Effector memory CD4-positive, alpha-beta T cell (primary cell): ENCODE results near the gene SLC5A10.

ENCODE experiments used
- DNase-seq, 3 donors: peaks; one replicate each; pipeline ENCODE4 v3.0.0-alpha.2; 2020
- H3K27ac ChIP-seq: 2 replicates; pipeline ENCODE4 v1.7.0; 2013; ENCODE audit warnings: mild to moderate bottlenecking, low read length, moderate library complexity; ENCODE audit not compliant: insufficient read depth, poor library complexity, severe bottlenecking
- H3K27me3 ChIP-seq: replicated peaks from 2 replicates; pipeline ENCODE4 v1.7.0; 2013; ENCODE audit warnings: mild to moderate bottlenecking, low read length; ENCODE audit not compliant: insufficient read depth, control insufficient read depth, poor library complexity, severe bottlenecking
- H3K36me3 ChIP-seq: 2 replicates; pipeline ENCODE4 v1.7.0; 2013; ENCODE audit warnings: mild to moderate bottlenecking, low read length, moderate library complexity; ENCODE audit not compliant: control insufficient read depth, insufficient read depth
- H3K4me1 ChIP-seq: 2 replicates; pipeline ENCODE4 v1.7.0; 2013; ENCODE audit warnings: low read length, mild to moderate bottlenecking; ENCODE audit not compliant: control insufficient read depth, insufficient read depth, poor library complexity, severe bottlenecking
- H3K4me3 ChIP-seq: 2 replicates; pipeline ENCODE4 v1.7.0; 2013; ENCODE audit warnings: low read length, low read depth, mild to moderate bottlenecking; ENCODE audit not compliant: insufficient read depth, poor library complexity, severe bottlenecking
- H3K9me3 ChIP-seq: 2 replicates; pipeline ENCODE4 v1.7.0; 2013; ENCODE audit warnings: mild to moderate bottlenecking, low read length, moderate library complexity; ENCODE audit not compliant: control insufficient read depth
- total RNA-seq, 3 donors: gene quantifications; one replicate each; lab custom pipeline; 2026; lab: John Stamatoyannopoulos, UW

SLC5A10 gene
- 0 to 0.19 (median 0) reads per million in 3 donors for total RNA-seq

DNA sequence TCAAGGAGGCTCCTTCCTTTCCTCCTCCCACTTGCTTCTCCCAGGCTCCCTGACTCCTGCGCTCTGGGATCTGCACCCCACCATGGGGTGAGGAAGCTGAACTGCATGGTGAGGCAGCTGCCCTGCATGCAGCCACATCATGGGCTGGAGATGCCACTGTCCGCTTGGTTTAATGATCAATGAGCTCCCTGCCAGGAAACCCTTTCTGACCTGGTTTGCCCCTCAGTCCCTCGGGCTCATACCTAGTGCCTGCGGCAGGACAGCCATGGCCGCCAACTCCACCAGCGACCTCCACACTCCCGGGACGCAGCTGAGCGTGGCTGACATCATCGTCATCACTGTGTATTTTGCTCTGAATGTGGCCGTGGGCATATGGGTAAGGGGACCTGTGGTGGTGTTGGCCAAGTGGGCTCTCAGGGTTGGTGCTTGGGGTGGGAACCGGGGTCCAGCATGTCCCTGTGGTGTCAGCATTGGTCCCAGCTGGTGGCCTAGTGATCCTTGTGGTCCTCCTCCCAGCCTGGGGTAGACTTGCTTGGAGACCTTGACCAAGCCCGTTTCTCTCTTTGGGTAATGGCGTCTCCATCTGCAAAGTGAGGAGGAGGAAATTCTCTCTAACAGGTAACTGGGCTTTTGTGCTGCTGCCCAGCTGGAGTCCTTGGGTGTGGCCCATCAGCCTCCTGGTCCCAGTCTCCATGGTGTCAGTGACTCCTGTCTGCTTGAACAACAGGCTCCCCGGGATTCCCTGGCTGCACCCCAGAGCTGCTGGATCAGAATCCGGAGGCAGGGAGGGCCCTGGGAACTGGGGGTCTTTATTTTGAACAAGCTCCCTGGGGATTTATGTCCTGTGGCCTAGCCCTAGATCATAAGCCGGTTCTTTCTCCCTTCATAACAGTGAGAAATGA lies at the start of gene SLC5A10:
TSS of gene SLC5A10 (plus strand) at position 225 of the 902 bp plus-strand sequence. CDS start at position 266, 41 bp downstream.
- H3K36me3 ChIP-seq: no peaks in the 10 kb centered on the region
- H3K27ac ChIP-seq: no peak within 1 kb of the TSS
- no peak for DNase-seq
- peaks cover 14% of the 10 kb centered on the region for H3K4me1 ChIP-seq
- H3K27me3 ChIP-seq: no peaks in the 10 kb centered on the region
- no peaks in the 10 kb centered on the region for H3K9me3 ChIP-seq
- no peak within 1 kb of the TSS for H3K4me3 ChIP-seq

DNA sequence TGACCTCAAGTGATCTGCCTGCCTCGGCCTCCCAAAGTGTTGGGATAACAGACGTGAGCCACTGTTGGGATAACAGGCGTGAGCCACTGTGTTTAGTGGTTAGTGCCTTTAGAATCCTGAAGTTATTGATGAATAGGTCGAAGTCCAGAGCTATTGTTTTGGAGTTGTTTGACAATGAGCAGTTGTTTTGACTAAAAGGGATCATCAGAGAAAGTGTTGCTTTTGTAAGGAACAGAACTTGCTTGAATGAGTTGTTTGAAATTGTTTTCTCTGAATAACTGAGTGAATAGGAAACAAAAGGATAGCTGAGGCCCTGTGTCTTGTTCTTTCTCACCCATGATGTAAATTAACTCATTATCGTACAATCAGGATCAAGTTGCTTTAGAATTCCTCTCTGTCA lies 47.5 kb upstream of the SLC5A10 start:
- H3K27ac ChIP-seq: no peak overlapping the region
- DNase-seq: no peak
- peaks cover 21% of the 10 kb centered on the region for H3K4me1 ChIP-seq
- H3K9me3 ChIP-seq: no peaks in the 10 kb centered on the region
- peaks cover 6% of the 10 kb centered on the region for H3K36me3 ChIP-seq
- no peak overlapping the region for H3K4me3 ChIP-seq
- no peaks in the 10 kb centered on the region for H3K27me3 ChIP-seq

- Histone ChIP-seq H3K9me3 (no peaks in the 10 kb centered on the region), H3K4me3 (no peak overlapping the region), H3K36me3 (peaks cover 6% of the 10 kb centered on the region), H3K27me3 (no peaks in the 10 kb centered on the region), H3K4me1 (peaks cover 20% of the 10 kb centered on the region), H3K27ac (no peak overlapping the region)
- DNase-seq: no peak
These were observed 46.7 kb upstream of the SLC5A10 start for GRCh38 chr17:18905226-18905625.

GRCh38 chr17:18910326-18910725 lies 41.6 kb upstream of the SLC5A10 start:
- Histone ChIP-seq H3K9me3 (no peaks in the 10 kb centered on the region), H3K4me3 (no peak overlapping the region), H3K4me1 (no peaks in the 10 kb centered on the region), H3K27ac (no peak overlapping the region), H3K27me3 (no peaks in the 10 kb centered on the region), H3K36me3 (peaks cover 12% of the 10 kb centered on the region)
- no peak for DNase-seq

- no peak overlapping the region for H3K4me3 ChIP-seq
- no peak overlapping the region for H3K27ac ChIP-seq
- no peaks in the 10 kb centered on the region for H3K4me1 ChIP-seq
- H3K9me3 ChIP-seq: no peaks in the 10 kb centered on the region
- DNase-seq: no peak
- H3K27me3 ChIP-seq: no peaks in the 10 kb centered on the region
- peaks cover 13% of the 10 kb centered on the region for H3K36me3 ChIP-seq
These were observed 41.1 kb upstream of the SLC5A10 start for GRCh38 chr17:18910881-18911280.

GRCh38 chr17:18916816-18917500 lies 35.0 kb upstream of the SLC5A10 start:
- Histone ChIP-seq H3K9me3 (no peaks in the 10 kb centered on the region), H3K4me1 (peaks cover 12% of the 10 kb centered on the region), H3K27ac (no peak overlapping the region), H3K27me3 (no peaks in the 10 kb centered on the region), H3K36me3 (peaks cover 30% of the 10 kb centered on the region), H3K4me3 (no peak overlapping the region)
- DNase-seq: no peak

- Histone ChIP-seq H3K9me3 (no peaks in the 10 kb centered on the region), H3K4me1 (peaks cover 12% of the 10 kb centered on the region), H3K27ac (no peak overlapping the region), H3K27me3 (no peaks in the 10 kb centered on the region), H3K4me3 (no peak overlapping the region), H3K36me3 (peaks cover 25% of the 10 kb centered on the region)
- no peak for DNase-seq
These were observed 34.4 kb upstream of the SLC5A10 start for GRCh38 chr17:18917506-18918032.

GRCh38 chr17:18919963-18920362 lies 32.0 kb upstream of the SLC5A10 start:
- Histone ChIP-seq H3K36me3 (peaks cover 24% of the 10 kb centered on the region), H3K27me3 (no peaks in the 10 kb centered on the region), H3K27ac (no peak overlapping the region)

DNA sequence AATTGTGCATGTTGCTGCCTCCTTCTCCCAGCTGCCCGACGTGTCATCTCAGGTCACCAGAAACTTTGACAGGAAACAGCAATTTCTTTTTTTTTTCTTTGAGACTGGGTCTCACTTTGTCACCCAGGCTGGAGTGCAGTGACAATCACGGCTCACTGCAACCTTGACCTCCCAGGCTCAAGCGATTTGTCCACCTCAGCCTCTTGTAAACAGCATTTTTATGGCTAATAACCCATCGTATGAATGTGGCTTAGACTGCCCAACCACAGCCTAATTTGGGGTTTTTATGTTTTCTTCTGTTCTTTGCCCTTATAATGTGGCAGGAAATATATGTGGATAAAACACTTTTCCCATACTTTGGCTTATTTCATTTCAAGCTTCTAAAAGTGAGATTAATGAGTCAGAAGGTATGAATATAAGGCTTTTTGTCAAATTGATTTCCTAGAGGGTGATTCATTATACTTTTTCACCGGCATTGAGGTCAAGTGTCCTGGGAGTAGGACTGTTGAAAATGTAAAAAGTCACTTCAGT lies 31.0 kb upstream of the SLC5A10 start:
- peak overlapping the region; percentile 2 for H3K4me3 ChIP-seq
- H3K27ac ChIP-seq: no peak overlapping the region
- no peaks in the 10 kb centered on the region for H3K9me3 ChIP-seq
- peaks cover 22% of the 10 kb centered on the region for H3K36me3 ChIP-seq
- H3K4me1 ChIP-seq: peaks cover 18% of the 10 kb centered on the region
- no peaks in the 10 kb centered on the region for H3K27me3 ChIP-seq
- DNase-seq: no peak

More at GRCh38 chr17:18919963-18920362, 32.0 kb upstream of the SLC5A10 start:
- H3K9me3 ChIP-seq: no peaks in the 10 kb centered on the region
- DNase-seq: no peak
- no peak overlapping the region for H3K4me3 ChIP-seq
- peaks cover 12% of the 10 kb centered on the region for H3K4me1 ChIP-seq
